Uterus (tissue), 2 donors: ENCODE results near the gene SS18.

ENCODE experiments used
- POLR2A ChIP-seq, 2 donors: fragments of 450-650 bp; IDR thresholded peaks; one replicate each; pipeline ENCODE4 v1.6.1; 2016; ENCODE audit warnings: antibody characterized with exemption in 2 of 2, mild to moderate bottlenecking in 1 of 2, moderate library complexity in 1 of 2
- TF ChIP-seq, protein P1 (sequence below), 4 experiments: fragments of 200-600 bp in 2 of 4; fragments of 450-650 bp in 2 of 4; sonication (generic) in 2 of 4; IDR thresholded peaks; one replicate each; pipeline ENCODE4 v1.5.1; 2016 to 2019; ENCODE audit warnings: antibody characterized with exemption in 4 of 4, mild to moderate bottlenecking in 2 of 4, moderate library complexity in 1 of 4

DNA sequence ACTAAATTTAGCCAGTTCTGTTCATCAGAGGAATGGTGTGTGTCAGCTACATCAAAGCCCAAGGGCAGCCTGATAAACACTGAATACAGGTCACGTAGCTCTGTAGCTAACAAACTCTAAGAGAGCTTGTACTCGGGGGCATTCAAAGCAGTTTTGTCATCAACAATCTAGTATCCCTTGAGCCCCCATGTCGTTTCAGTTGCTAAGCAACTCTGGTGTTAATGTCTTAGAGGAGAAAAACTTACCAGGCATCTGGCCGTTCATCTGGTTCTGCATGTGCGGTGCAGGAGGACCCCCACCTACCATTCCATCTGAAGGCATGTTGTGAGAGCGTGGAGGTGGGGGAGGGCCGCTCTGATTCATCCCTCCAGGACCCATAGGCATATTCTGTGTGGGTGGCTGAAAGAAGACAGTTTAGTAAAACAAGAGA lies 33.1 kb downstream of the SS18 start:
- TF ChIP-seq, protein P1, sequence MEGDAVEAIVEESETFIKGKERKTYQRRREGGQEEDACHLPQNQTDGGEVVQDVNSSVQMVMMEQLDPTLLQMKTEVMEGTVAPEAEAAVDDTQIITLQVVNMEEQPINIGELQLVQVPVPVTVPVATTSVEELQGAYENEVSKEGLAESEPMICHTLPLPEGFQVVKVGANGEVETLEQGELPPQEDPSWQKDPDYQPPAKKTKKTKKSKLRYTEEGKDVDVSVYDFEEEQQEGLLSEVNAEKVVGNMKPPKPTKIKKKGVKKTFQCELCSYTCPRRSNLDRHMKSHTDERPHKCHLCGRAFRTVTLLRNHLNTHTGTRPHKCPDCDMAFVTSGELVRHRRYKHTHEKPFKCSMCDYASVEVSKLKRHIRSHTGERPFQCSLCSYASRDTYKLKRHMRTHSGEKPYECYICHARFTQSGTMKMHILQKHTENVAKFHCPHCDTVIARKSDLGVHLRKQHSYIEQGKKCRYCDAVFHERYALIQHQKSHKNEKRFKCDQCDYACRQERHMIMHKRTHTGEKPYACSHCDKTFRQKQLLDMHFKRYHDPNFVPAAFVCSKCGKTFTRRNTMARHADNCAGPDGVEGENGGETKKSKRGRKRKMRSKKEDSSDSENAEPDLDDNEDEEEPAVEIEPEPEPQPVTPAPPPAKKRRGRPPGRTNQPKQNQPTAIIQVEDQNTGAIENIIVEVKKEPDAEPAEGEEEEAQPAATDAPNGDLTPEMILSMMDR (IDR thresholded peaks at IDR 0.05) = no peak
- TF ChIP-seq POLR2A (IDR thresholded peaks at IDR 0.05) = no peak
